Trophoblast cell (in vitro differentiated cells and primary cell): Measurements from ENCODE around the gene MAML2.
A peak's percentile ranks its signal among the peaks of the same experiment; 100 is the strongest.

Source experiments
- DNase-seq, 2 donors: peaks; one replicate each; pipeline ENCODE4 v3.0.0-alpha.2; 2016
- H2AFZ ChIP-seq: 2 replicates; pipeline ENCODE4 v1.6.1; 2013; ENCODE audit warnings: low read length, moderate library complexity, mild to moderate bottlenecking; ENCODE audit not compliant: insufficient read depth, poor library complexity
- H2AK5ac ChIP-seq: 2 replicates; pipeline ENCODE4 v1.6.1; 2013; ENCODE audit warnings: mild to moderate bottlenecking, low read length
- H2BK120ac ChIP-seq: 2 replicates; pipeline ENCODE4 v1.6.1; 2013; ENCODE audit warnings: low read length, mild to moderate bottlenecking, moderate library complexity; ENCODE audit not compliant: insufficient read depth, poor library complexity
- H2BK12ac ChIP-seq: 2 replicates; pipeline ENCODE4 v1.6.1; 2013; ENCODE audit warnings: mild to moderate bottlenecking, low read length, moderate library complexity
- H2BK5ac ChIP-seq: 2 replicates; pipeline ENCODE4 v1.6.1; 2013; ENCODE audit warnings: low read length, low read depth, moderate library complexity, mild to moderate bottlenecking; ENCODE audit not compliant: poor library complexity
- H3K14ac ChIP-seq: 2 replicates; pipeline ENCODE4 v1.6.1; 2013; ENCODE audit warnings: mild to moderate bottlenecking, low read length
- H3K18ac ChIP-seq: 2 replicates; pipeline ENCODE4 v1.6.1; 2013; ENCODE audit warnings: mild to moderate bottlenecking, low read length
- H3K23ac ChIP-seq: 2 replicates; pipeline ENCODE4 v1.6.1; 2013; ENCODE audit warnings: low read length
- H3K27ac ChIP-seq: 2 replicates; pipeline ENCODE4 v1.5.1; 2013; ENCODE audit warnings: low read depth, mild to moderate bottlenecking, inconsistent platforms, low read length, moderate library complexity
- H3K27me3 ChIP-seq: 2 replicates; pipeline ENCODE4 v1.6.1; 2013; ENCODE audit warnings: inconsistent platforms, mild to moderate bottlenecking, low read length, moderate library complexity; ENCODE audit not compliant: insufficient read depth
- H3K36me3 ChIP-seq, 2 experiments: 1 replicate in 1 of 2; 2 replicates in 1 of 2; pipeline ENCODE4 v1.6.1; 2013; ENCODE audit warnings: low read length in 2 of 2, mild to moderate bottlenecking in 2 of 2, moderate library complexity in 1 of 2; ENCODE audit not compliant: insufficient read depth in 2 of 2, control insufficient read depth in 1 of 2
- H3K4ac ChIP-seq: 2 replicates; pipeline ENCODE4 v1.6.1; 2013; ENCODE audit warnings: low read depth, mild to moderate bottlenecking, low read length, moderate library complexity
- H3K4me1 ChIP-seq, 2 experiments: 1 replicate in 1 of 2; 2 replicates in 1 of 2; pipeline ENCODE4 v1.6.1; 2013; ENCODE audit warnings: low read length in 2 of 2, mild to moderate bottlenecking in 2 of 2, moderate library complexity in 1 of 2; ENCODE audit not compliant: insufficient read depth in 2 of 2, control insufficient read depth in 1 of 2
- H3K4me2 ChIP-seq: 2 replicates; pipeline ENCODE4 v1.6.1; 2013; ENCODE audit warnings: inconsistent platforms, mild to moderate bottlenecking, low read length, moderate library complexity
- H3K4me3 ChIP-seq: 2 replicates; pipeline ENCODE4 v1.5.1; 2013; ENCODE audit warnings: mild to moderate bottlenecking, low read depth, low read length, inconsistent platforms
- H3K79me1 ChIP-seq: one replicate; pipeline ENCODE4 v1.6.1; 2013; ENCODE audit warnings: low read length
- H3K79me2 ChIP-seq: 2 replicates; pipeline ENCODE4 v1.6.1; 2013; ENCODE audit warnings: low read length, mild to moderate bottlenecking; ENCODE audit not compliant: control insufficient read depth, insufficient read depth, poor library complexity
- H3K9ac ChIP-seq: 2 replicates; pipeline ENCODE4 v1.6.1; 2013; ENCODE audit warnings: mild to moderate bottlenecking, low read length
- H3K9me3 ChIP-seq: 2 replicates; pipeline ENCODE4 v1.6.1; 2013; ENCODE audit warnings: low read depth, mild to moderate bottlenecking, control low read depth, inconsistent platforms, low read length; ENCODE audit not compliant: insufficient read depth
- H4K12ac ChIP-seq: 2 replicates; pipeline ENCODE4 v1.6.1; 2013; ENCODE audit warnings: low read depth, mild to moderate bottlenecking, low read length, moderate library complexity
- H4K8ac ChIP-seq: 2 replicates; pipeline ENCODE4 v1.6.1; 2013; ENCODE audit warnings: low read depth, mild to moderate bottlenecking, low read length, moderate library complexity
- H4K91ac ChIP-seq: one replicate; pipeline ENCODE4 v1.6.1; 2013; ENCODE audit warnings: low read depth, mild to moderate bottlenecking, low read length, moderate library complexity
- WGBS: extraction: QIAGEN DNeasy Blood & Tissue Kit; methylation state at CpG from one replicate; pipeline ENCODE4 v1.1.7; 2013; ENCODE audit warnings: missing lambda C conversion rate; ENCODE audit not compliant: insufficient read length, insufficient coverage; ENCODE audit errors: extremely low coverage; 5-methylcytosine and 5-hydroxymethylcytosine counted together

The MAML2 gene

GRCh38 chr11:96124155-96124554 is 218.8 kb downstream of the MAML2 start:
- Histone ChIP-seq H4K12ac (no peak overlapping the region), H3K23ac (no peak overlapping the region), H3K79me1 (peaks cover 12% of the 10 kb centered on the region), H3K4ac (no peak overlapping the region), H3K9me3 (no peaks in the 10 kb centered on the region), H3K4me1 (peaks cover 8 to 16% of the 10 kb centered on the region in 2 experiments), H3K4me3 (no peak overlapping the region), H3K79me2 (no peaks in the 10 kb centered on the region), H2BK120ac (no peak overlapping the region), H3K4me2 (no peak overlapping the region), H2AFZ (no peak overlapping the region), H3K27me3 (no peaks in the 10 kb centered on the region), H3K9ac (no peak overlapping the region), H4K8ac (no peak overlapping the region), H3K14ac (no peak overlapping the region), H2AK5ac (no peak overlapping the region), H2BK5ac (no peak overlapping the region), H3K27ac (no peak overlapping the region), H3K18ac (no peak overlapping the region), H4K91ac (no peak overlapping the region), H3K36me3 (peaks cover 5 to 6% of the 10 kb centered on the region in 2 experiments), H2BK12ac (no peak overlapping the region)
- WGBS = no CpG with 5 or more reads among the region's 2 CpGs
- DNase-seq = no peak

DNA sequence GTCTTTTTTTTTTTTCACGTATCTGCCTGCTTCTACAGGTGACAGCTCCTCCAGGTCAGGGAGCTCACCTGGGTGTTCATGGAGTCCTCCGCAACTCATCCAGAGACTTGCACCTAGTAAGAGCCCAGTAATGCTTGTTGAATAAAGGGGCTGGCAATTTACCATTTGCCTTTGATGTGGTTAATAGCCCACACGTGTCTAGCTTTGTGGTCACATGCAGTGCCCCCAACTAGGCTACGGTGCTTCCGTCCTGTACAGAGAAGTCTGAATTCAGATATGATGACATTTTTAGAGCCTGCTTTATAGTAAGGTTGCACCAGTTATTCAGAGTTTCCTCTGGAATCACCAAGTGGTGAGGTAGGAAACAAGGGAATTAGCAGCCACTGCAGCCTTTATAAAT is 219.7 kb downstream of the MAML2 start:
- Histone ChIP-seq H4K12ac (no peak overlapping the region), H3K9ac (no peak overlapping the region), H3K79me2 (no peaks in the 10 kb centered on the region), H2BK5ac (peak overlapping the region; percentile 33), H2BK12ac (peak overlapping the region; percentile 59), H3K27me3 (no peaks in the 10 kb centered on the region), H3K23ac (no peak overlapping the region), H3K9me3 (no peaks in the 10 kb centered on the region), H3K4me3 (no peak overlapping the region), H4K91ac (peak overlapping the region; percentile 57), H3K4ac (no peak overlapping the region), H2BK120ac (peak overlapping the region; percentile 34), H3K4me2 (no peak overlapping the region), H3K4me1 (peaks cover 8 to 16% of the 10 kb centered on the region in 2 experiments), H2AFZ (no peak overlapping the region), H4K8ac (no peak overlapping the region), H3K79me1 (peaks cover 12% of the 10 kb centered on the region), H3K14ac (no peak overlapping the region), H3K18ac (peak overlapping the region; percentile 5), H3K36me3 (peaks cover 5 to 6% of the 10 kb centered on the region in 2 experiments), H3K27ac (peak overlapping the region; percentile 66), H2AK5ac (peak overlapping the region; percentile 20)
- WGBS = no CpG with 5 or more reads among the region's 5 CpGs
- DNase-seq = no peak

DNA sequence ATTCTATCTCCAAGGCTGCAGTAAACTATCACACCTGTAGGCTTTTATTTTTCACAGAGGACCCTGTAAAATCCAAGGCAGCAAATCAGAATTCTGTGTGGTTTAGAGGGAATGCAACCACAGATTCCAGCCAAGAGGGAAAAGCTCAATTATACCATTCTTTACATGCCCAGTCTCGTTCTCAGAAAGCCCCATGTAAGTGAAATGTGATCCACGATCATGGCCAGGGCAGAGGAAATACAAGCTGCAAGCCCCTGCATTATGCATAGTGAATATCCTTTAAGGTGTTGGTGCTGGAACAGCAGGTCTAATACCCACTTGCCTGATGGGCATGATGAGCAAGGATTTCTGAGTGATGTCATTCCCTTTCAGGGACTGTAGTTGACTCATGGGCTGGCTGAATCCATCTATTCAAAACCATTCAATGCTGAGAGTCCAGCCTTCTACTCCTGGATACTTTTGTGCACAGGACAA is 220.4 kb downstream of the MAML2 start:
- Histone ChIP-seq H3K4ac (no peak overlapping the region), H3K9me3 (no peaks in the 10 kb centered on the region), H3K36me3 (peaks cover 5 to 6% of the 10 kb centered on the region in 2 experiments), H2BK12ac (no peak overlapping the region), H3K27ac (peak overlapping the region; percentile 88), H3K79me1 (peaks cover 12% of the 10 kb centered on the region), H3K4me2 (no peak overlapping the region), H3K18ac (no peak overlapping the region), H4K12ac (no peak overlapping the region), H2AFZ (no peak overlapping the region), H3K9ac (no peak overlapping the region), H4K91ac (no peak overlapping the region), H2BK120ac (no peak overlapping the region), H3K4me3 (no peak overlapping the region), H3K79me2 (no peaks in the 10 kb centered on the region), H3K27me3 (no peaks in the 10 kb centered on the region), H2BK5ac (no peak overlapping the region), H3K14ac (no peak overlapping the region), H3K4me1 (peaks cover 8 to 16% of the 10 kb centered on the region in 2 experiments), H4K8ac (no peak overlapping the region), H3K23ac (no peak overlapping the region), H2AK5ac (no peak overlapping the region)
- DNase-seq = peak; percentile 71 to 76
- no CpG with 5 or more reads among the region's 2 CpGs for WGBS

DNA sequence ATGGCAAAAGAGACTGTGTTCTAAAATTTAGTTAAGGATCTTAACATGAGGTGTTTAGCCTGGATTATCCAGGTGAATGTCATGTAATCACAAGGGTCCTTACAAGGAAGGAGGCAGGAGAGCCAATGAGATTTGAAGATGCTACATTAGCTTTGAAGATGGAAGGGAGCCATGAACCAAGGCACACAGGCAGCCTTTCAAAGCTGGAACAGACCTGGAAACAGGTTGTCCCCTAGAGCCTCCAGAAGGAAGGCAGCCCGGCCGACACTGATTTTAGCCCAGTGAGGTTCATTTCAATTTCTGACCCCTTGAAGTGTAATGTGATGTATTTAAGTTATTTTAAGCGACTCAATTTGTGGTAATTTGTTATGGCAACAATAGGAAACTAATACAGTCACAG is 223.8 kb downstream of the MAML2 start:
- H2BK120ac ChIP-seq = no peak overlapping the region
- no peak overlapping the region for H2AFZ ChIP-seq
- WGBS = no CpG with 5 or more reads among the region's 3 CpGs
- no peak overlapping the region for H3K27ac ChIP-seq
- H3K23ac ChIP-seq = no peak overlapping the region
- peaks cover 15% of the 10 kb centered on the region for H3K79me1 ChIP-seq
- H3K9me3 ChIP-seq = no peaks in the 10 kb centered on the region
- no peak for DNase-seq
- no peak overlapping the region for H3K9ac ChIP-seq
- H3K4me1 ChIP-seq = peaks cover 8 to 20% of the 10 kb centered on the region in 2 experiments
- H2BK12ac ChIP-seq = peak overlapping the region; percentile 24
- no peaks in the 10 kb centered on the region for H3K79me2 ChIP-seq
- H3K14ac ChIP-seq = no peak overlapping the region
- no peak overlapping the region for H3K4me2 ChIP-seq
- H3K36me3 ChIP-seq = peaks cover 4 to 5% of the 10 kb centered on the region in 2 experiments
- H3K4ac ChIP-seq = no peak overlapping the region
- no peaks in the 10 kb centered on the region for H3K27me3 ChIP-seq
- peak overlapping the region; percentile 25 for H3K18ac ChIP-seq
- H2BK5ac ChIP-seq = no peak overlapping the region
- no peak overlapping the region for H4K12ac ChIP-seq
- no peak overlapping the region for H4K91ac ChIP-seq
- H3K4me3 ChIP-seq = no peak overlapping the region
- no peak overlapping the region for H2AK5ac ChIP-seq
- H4K8ac ChIP-seq = no peak overlapping the region
